Measurements from ENCODE around the gene TTC34. TPM values are rescaled to one million over a fixed set of nuclear protein-coding genes. Genes with fewer than 3 reads are reported as not detected.
A peak's percentile ranks its signal among the peaks of the same experiment; 100 is the strongest.

The TTC34 gene
- total and polyA plus RNA-seq, 9 of the 15 experiments (the other 6 are each of a cell fraction or from before 2014, with no cell fraction given), result 0.03 to 0.38 (median 0.05) TPM; not detected in 2

GRCh38 chr1:2611031-2611501, 190.4 kb downstream of the TTC34 start (continued):
- TF ChIP-seq HMG20A (CRISPR knock-in tag; conservative IDR thresholded peaks at IDR 0.05), result no peak
- no peak for TF ChIP-seq ZNF445 (CRISPR knock-in tag; IDR thresholded peaks at IDR 0.05; ENCODE audit: low read depth)
- peak; percentile 22 to 44; a peak in 3 of 4 replicates for TF ChIP-seq NRF1 (conservative IDR thresholded peaks at IDR 0.05 in 1 of 2, IDR thresholded peaks at IDR 0.05 in 1 of 2)
- TF ChIP-seq SMAD2 (IDR thresholded peaks at IDR 0.05; ENCODE audit: low read depth, low read length), result no peak
- peak; percentile 70 for TF ChIP-seq NEUROD1 (IDR thresholded peaks at IDR 0.05; ENCODE audit: borderline replicate concordance, low read depth, low read length, partially characterized antibody)
- no peak for TF ChIP-seq ZNF175 (CRISPR knock-in tag; IDR thresholded peaks at IDR 0.05; ENCODE audit: low read depth)
- no peak for TF ChIP-seq MTA2 (IDR thresholded peaks at IDR 0.05; ENCODE audit: low read depth)
- no peak for TF ChIP-seq FOXP4 (CRISPR knock-in tag; IDR thresholded peaks at IDR 0.05; ENCODE audit: borderline replicate concordance)
- no peak for TF ChIP-seq TGIF2 (CRISPR knock-in tag; IDR thresholded peaks at IDR 0.05)
- TF ChIP-seq ARID4B (CRISPR knock-in tag; IDR thresholded peaks at IDR 0.05), result 0 out of 2 replicates have a peak, but pooled peaks have one; percentile 12
- peak; percentile 44; the same call in 1 of the 2 replicates for TF ChIP-seq TOE1 (IDR thresholded peaks at IDR 0.05; ENCODE audit: borderline replicate concordance)
- TF ChIP-seq TOE1 (CRISPR knock-in tag; IDR thresholded peaks at IDR 0.05; ENCODE audit: borderline replicate concordance, low read depth), result no peak
- TF ChIP-seq MAFF (IDR thresholded peaks at IDR 0.05; ENCODE audit: low read length), result no peak
- peak; percentile 55 for TF ChIP-seq TFAP4 (CRISPR knock-in tag; IDR thresholded peaks at IDR 0.05; ENCODE audit: borderline replicate concordance)
- TF ChIP-seq BRF2 (IDR thresholded peaks at IDR 0.05; ENCODE audit: borderline replicate concordance, insufficient read depth, insufficient read length), result no peak
- TF ChIP-seq RB1 (IDR thresholded peaks at IDR 0.05; ENCODE audit: low read depth), result peak; percentile 23; the same call in 1 of the 2 replicates
- no peak for TF ChIP-seq RBBP5 (IDR thresholded peaks at IDR 0.05; ENCODE audit: borderline replicate concordance, insufficient read depth, low read length, poor library complexity, severe bottlenecking)
